Chondrocyte (in vitro differentiated cells): Measurements from ENCODE around the gene TCIRG1. TPM values are rescaled to one million over a fixed set of nuclear protein-coding genes. Genes with fewer than 3 reads are reported as not detected.

ENCODE experiments used
- DNase-seq: peaks from one replicate; pipeline ENCODE4 v3.0.0; 2021; ENCODE audit warnings: mixed read lengths, low spot score
- H3K27ac Mint-ChIP-seq: one replicate; pipeline ENCODE4 v1.8.0; 2021; ENCODE audit warnings: mild to moderate bottlenecking, moderate library complexity, mixed read lengths; ENCODE audit not compliant: unreplicated experiment
- H3K27me3 Mint-ChIP-seq: 2 replicates; pipeline ENCODE4 v1.8.0; 2021; ENCODE audit warnings: low read depth, mixed read lengths
- H3K36me3 Mint-ChIP-seq: 2 replicates; pipeline ENCODE4 v1.8.0; 2021; ENCODE audit warnings: low read depth, mixed read lengths
- H3K4me1 Mint-ChIP-seq: 2 replicates; pipeline ENCODE4 v1.8.0; 2021; ENCODE audit warnings: low read depth, mild to moderate bottlenecking, mixed read lengths
- H3K4me3 Mint-ChIP-seq: one replicate; pipeline ENCODE4 v1.8.0; 2021; ENCODE audit warnings: mild to moderate bottlenecking, moderate library complexity, mixed read lengths; ENCODE audit not compliant: unreplicated experiment
- H3K9me3 Mint-ChIP-seq: 2 replicates; pipeline ENCODE4 v1.8.0; 2021; ENCODE audit warnings: low read depth, mixed read lengths
- CTCF ChIP-seq: fragments of 200-600 bp; sonication (generic); IDR thresholded peaks from 2 replicates; pipeline ENCODE4 v1.5.0; 2021; ENCODE audit warnings: antibody characterized with exemption, mild to moderate bottlenecking, moderate library complexity
- total RNA-seq: library from RNA; stranded (reverse); gene quantifications from 3 replicates; pipeline ENCODE4 v1.2.1, GENCODE V29; 2021

TCIRG1 gene
- total RNA-seq, 1 donor from 2014 or later = 73.2 TPM

DNA sequence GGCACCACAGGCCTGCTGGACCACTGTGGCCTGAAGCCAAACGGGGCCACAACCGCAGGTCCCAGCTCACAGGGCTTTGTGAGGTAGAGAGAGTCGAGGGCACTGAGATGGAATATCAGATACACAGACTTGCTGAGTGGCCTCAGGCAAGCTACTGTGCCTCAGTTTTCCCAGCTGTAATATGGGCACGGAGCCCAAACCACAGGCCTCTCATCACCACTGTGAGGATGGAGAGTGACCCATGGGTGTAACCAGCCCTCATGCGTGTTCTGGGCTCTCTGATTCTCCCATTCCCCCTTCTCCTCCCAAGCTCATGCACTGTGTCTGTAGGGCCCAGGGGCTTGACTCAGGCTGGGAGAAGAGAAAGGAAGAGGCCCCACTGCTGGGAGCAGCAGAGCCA is 39.1 kb upstream of the TCIRG1 start:
- H3K9me3 Mint-ChIP-seq = no peaks in the 10 kb centered on the region
- H3K27me3 Mint-ChIP-seq = no peaks in the 10 kb centered on the region
- no peak for TF ChIP-seq CTCF
- DNase-seq = peak; percentile 43
- H3K36me3 Mint-ChIP-seq = no peaks in the 10 kb centered on the region
- peaks cover 16% of the 10 kb centered on the region for H3K4me1 Mint-ChIP-seq
- no peak overlapping the region for H3K4me3 Mint-ChIP-seq
- no peak overlapping the region for H3K27ac Mint-ChIP-seq

- Mint-ChIP-seq H3K36me3 (no peaks in the 10 kb centered on the region), H3K27me3 (no peaks in the 10 kb centered on the region), H3K4me1 (peaks cover 16% of the 10 kb centered on the region), H3K9me3 (no peaks in the 10 kb centered on the region), H3K4me3 (peak overlapping the region; percentile 58), H3K27ac (no peak overlapping the region)
- DNase-seq = no peak
- no peak for TF ChIP-seq CTCF
Measured at GRCh38 chr11:68002575-68002937, 36.3 kb upstream of the TCIRG1 start.

- no peaks in the 10 kb centered on the region for H3K36me3 Mint-ChIP-seq
- TF ChIP-seq CTCF = no peak
- no peaks in the 10 kb centered on the region for H3K27me3 Mint-ChIP-seq
- peaks cover 16% of the 10 kb centered on the region for H3K4me1 Mint-ChIP-seq
- no peak for DNase-seq
- H3K9me3 Mint-ChIP-seq = no peaks in the 10 kb centered on the region
- H3K4me3 Mint-ChIP-seq = peak overlapping the region; percentile 58
- no peak overlapping the region for H3K27ac Mint-ChIP-seq
Measured at GRCh38 chr11:68002938-68003845, 35.6 kb upstream of the TCIRG1 start.

GRCh38 chr11:68003846-68004550 is 34.8 kb upstream of the TCIRG1 start, which contains the start of gene UNC93B1:
Gene UNC93B1 (minus strand): TSS chr11:68004097. CDS start chr11:68004043, 54 bp downstream.
- Mint-ChIP-seq H3K4me3 (peak within 1 kb of the TSS; percentile 76), H3K9me3 (no peaks in the 10 kb centered on the region), H3K36me3 (no peaks in the 10 kb centered on the region), H3K27me3 (no peaks in the 10 kb centered on the region), H3K4me1 (peaks cover 20% of the 10 kb centered on the region), H3K27ac (no peak within 1 kb of the TSS)
- no peak for DNase-seq
- TF ChIP-seq CTCF = peak; percentile 14

- no peaks in the 10 kb centered on the region for H3K27me3 Mint-ChIP-seq
- no peaks in the 10 kb centered on the region for H3K36me3 Mint-ChIP-seq
- peak overlapping the region; percentile 76 for H3K4me3 Mint-ChIP-seq
- no peak for DNase-seq
- H3K27ac Mint-ChIP-seq = no peak overlapping the region
- TF ChIP-seq CTCF = no peak
- H3K4me1 Mint-ChIP-seq = peaks cover 27% of the 10 kb centered on the region
- H3K9me3 Mint-ChIP-seq = no peaks in the 10 kb centered on the region
Measured at GRCh38 chr11:68004551-68005335, 34.1 kb upstream of the TCIRG1 start.
